NCI-H446 (cell line): ENCODE results near the gene ZDBF2.
"Not testable (repeated sequence)": the region's sequence is repeated elsewhere in the genome, so short reads cannot be mapped to it uniquely, and the experiment has no call there.

Source experiments
- DNase-seq, 2 experiments: peaks; one replicate each; lab custom pipeline; 2025; lab: John Stamatoyannopoulos, UW

ZDBF2 gene

DNA sequence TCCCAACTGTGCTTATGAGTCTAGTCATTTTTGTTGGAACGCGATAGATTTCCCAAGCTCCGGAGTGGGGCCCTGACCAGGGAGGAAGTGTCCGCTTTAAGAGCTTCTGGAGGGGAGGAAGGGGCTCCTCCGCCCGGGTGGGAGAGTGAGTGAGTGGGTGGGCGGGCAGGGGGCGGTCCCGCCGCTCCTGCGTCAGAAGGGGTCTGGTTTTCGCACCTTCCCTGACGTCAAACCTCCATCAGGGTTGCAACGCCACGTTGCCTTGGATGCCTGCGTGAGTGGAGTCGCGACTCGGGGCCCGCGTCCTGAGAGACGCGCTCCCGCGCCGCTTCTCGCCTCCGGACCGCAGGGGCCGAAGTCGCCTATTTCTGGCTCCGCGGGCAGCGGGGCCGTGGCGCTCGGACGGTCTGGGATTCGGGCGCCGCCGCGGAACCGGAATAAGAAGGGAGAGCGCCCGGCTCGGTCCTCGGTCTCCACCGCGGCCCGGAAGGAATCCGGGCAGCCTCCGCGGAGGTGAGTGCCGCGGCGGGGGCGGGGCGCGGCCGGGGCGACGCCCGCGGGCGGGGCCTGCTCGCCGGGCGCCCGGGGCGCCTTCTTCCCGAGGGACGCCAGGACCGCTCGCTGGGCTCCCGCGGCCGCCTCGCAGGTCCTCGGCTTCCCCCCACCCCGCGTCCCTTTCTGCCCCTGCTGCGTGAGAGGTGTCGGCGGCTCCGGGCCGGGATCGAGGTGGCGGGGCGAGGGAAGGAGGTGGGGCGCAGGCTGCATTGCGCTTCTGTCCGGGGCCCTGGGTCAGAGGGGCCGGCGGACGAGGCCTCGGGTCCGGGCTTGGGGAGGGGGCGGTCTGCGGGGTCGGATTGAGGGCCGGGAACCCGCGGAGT, at the start of gene ZDBF2:
ZDBF2 (plus strand) TSS at position 230 of the 878 bp plus-strand sequence. CDS start 7,187 bp downstream, outside the sequence.
- DNase-seq = peak; percentile 7 to 65

DNA sequence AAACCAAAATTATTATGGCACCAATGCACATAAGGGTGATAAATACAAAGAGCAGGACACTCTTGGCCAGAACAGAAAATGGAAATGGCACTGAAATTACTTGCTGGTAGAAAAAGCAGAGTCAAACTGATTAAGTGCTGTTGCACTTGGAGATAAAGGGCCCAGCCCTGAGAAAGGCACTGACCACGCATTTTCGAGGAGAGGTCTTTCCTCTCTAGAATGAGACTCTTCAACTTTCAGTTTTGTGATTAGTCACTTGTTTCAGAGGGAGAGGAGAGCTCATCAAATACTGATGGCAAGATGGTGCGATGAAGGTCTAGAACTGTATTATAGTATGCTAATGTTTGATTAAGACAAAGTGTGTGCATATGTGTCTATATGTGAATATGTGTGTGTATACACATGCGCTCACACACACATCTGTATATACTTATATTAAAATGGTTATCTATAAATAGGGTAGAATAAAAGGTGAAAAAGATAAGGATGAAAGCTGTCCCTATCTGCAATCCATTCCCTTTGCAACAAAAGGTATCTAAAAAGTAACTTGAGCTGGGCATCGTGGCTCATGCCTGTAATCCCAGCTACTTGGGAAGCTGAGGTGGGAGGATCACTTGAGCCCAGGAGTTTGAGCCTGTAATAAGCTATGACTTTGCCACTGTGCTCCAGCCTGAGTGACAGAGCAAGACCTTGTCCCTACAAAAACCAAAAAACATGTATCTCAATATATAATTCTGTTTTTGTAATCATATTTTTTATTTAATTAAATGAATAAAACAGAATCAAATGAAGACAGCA, 48.8 kb upstream of the ZDBF2 start:
- DNase-seq = no peak

DNA sequence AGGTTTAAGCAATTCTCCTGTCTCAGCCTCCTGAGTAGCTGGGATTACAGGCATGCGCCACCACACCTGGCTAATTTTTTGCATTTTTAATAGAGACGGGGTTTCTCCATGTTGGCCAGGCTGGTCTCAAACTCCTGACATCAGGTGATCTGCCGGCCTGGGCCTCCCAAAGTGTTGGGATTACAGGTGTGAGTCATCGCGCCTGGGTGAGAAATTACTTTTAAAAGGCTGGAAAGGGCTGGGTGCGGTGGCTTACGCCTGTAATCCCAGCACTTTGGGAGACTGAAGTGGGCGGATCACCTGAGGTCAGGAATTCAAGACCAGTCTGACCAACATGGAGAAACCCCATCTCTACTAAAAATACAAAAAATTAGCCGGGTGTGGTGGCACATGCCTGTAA, 45.8 kb upstream of the ZDBF2 start:
- DNase-seq = not testable (repeated sequence)

DNA sequence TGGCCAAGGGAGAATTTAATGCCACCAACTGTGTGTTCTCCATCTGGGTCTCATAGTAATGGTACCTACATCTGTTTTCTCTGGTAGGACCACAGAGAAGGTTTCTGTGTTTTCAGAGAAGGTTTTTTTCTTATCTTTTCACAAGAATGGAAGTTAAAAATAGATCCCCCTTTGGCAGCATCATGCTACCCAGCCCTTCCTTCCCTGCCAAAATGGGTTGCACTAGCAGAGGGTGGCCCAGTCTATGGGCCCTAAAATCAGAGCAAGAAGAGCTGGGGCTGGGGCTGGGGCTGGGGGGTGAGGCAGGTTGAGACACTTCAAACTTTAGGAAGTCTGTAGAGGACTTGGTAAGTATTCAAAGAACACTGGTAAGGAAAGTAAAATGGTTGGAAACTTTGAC, 44.8 kb upstream of the ZDBF2 start:
- DNase-seq = no peak

DNA sequence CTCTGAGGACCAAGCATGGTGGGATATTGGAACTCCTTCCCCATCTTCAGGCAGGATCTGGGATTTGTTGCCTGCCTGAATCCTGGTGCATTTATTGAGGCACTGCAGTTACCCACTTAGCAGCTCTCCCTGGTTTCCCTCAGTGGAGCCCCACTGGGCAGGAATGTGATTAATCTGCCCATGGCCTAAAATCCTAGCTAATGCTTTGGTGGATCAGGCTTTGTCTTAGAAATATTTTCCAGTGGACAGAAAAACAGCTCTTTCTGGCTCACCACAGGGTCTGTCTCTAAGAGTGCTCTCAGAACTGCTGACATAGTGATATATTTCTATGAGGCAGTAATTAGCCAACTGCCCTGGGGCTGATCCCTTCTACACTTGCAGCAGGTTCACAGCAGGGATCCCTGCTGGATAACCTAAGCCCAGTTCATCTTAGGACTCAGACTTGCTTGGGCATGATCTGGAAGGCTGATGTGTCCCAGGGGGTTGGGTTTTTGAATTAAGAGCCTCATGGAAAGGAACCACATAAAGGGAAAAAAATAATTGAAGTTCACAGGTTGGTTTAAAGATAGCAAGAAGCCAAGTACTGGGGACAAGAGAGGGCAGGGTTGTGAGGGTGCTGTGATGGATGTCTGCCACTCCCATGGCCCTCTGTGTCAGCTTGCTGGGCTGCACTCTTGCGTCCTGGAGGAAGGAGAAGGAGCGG, 44.3 kb upstream of the ZDBF2 start:
- peak in 1 of 2 experiments; percentile 25 for DNase-seq

DNA sequence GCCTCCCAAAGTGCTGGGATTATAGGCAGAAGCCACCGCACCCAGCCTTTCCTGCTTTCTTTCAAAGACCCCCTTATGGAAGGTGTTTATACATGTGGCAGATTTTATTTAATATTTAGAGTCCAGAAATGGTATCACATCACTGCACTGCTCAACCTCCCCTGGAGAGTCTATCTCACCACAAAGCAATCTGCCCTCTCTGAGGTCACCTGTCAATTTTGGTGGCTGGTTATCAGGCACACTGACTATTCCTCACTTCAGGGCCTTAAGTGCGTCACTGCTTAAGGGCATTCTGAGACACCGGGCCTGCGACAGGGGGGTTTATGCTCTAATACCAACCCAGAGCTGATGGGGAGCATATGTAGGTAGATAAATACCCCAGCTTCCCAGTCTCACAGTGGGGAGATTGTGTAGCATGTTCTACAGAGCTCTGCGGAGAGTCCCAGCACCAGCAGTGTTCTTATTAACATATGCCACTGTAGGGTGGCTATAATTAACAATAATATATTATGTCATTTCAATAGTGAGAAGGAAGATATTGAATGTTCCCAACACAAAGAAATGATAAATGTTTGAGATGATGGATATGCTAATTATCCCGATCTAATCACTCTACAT, 42.7 kb upstream of the ZDBF2 start:
- DNase-seq = no peak

DNA sequence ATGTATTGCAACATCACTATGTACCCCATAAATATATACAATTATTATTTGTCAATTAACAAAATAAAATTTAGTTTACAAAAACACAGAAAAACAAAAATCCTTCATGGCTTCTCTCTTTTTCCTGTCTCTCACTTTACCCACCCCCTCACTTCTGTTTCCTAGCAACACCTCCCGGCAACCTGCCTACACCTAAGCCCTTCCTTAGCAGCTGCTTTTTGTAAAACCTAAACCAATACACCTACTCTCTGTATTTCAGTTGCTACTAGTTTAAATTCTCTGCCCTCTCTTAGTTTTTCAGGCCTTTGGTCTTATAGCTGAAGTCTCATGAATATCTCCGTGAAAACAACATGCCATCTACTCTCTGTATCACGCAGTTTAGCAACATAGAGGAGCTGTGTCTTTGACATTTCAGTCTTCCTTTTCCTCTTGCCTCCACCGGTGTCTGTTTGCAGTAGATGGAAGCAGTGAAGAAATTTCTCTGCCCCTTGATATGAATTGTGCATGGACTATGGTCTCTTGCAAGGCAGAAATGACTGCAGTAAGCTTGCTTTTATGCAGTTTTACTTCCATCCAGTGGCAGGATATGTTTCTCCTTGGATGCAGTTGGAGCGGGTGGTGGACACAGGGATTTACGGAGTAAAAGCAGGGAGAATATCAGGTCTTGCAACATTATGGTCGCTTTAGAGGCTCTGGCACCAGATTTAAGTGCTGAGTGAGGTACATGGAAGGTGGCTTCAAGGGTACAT, 42.0 kb upstream of the ZDBF2 start:
- DNase-seq = no peak

DNA sequence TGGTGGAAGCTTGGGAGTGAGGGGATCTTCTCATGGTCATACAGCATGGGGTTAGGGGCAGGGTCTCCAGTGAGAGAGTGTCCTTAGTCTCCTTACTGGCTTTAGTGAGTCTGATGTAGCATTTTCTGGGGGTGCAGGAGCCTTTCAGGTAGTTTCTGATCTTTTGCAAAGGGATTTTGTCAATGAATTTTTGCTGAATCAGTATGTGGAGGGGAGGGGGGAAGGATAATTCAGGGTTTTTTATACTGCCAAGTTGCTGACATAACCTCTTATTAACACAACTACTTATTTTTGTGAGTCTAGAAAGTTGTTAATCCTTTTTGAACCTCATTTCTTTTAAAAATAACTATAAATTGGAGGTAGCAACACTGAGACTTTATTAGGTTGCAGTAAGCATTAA, 35.3 kb upstream of the ZDBF2 start:
- DNase-seq = no peak

DNA sequence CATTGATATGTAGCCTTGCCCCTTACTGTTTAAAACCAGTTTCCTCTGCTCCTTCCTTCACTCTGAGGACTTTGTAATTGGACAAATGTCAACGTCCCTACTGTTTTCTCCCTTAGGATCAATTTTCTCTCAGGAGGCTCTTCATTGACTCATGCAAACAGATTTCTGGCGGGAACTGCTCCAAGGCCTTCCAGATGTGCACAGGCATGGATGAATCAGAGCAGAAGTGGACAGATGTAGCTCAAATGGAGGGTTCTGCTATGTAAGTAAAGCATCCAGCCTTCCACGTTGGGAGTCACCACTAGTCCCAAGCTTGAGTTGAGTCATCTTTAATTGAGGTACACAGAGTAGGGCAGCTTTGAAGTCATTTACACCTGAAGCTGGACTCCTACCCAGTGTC, 34.1 kb upstream of the ZDBF2 start:
- DNase-seq = no peak

DNA sequence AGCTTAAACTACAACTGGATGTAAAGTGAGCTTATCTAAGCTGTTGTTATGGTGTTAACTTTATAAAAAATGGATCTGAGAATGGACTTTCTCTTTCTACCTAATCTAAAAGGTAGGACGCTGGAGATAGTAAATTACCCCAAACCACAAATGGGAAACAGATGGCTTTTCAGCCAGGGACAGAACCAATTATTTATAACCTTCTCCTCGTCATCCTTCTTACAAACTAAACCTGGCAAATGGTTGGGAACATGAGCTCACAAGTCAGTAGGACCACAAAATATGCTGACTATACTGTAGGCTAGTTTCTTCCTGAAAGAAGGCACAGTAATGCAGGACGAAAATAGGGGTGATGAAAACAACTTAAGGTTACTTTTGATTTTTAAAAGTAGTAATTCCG, 32.7 kb upstream of the ZDBF2 start:
- DNase-seq = no peak

DNA sequence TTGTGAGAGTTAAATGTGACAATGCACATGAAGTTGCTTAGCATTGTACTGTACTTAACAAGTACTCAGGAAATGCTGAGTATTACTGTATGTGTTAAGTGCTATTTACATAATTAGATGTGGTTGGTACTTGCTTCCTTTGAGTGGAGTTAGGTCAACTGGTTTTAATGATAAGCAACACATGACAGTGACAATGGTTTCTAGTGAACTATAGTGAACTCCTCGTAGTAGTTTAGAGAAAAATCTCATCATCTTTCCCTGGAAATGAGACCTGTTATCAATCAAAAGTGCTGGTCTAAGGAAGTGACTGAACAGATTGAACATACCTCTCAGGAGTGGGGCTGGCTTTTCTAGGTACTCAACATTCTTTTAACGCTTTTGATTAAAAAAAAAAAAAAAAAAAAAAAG, 29.2 kb upstream of the ZDBF2 start:
- no peak for DNase-seq

DNA sequence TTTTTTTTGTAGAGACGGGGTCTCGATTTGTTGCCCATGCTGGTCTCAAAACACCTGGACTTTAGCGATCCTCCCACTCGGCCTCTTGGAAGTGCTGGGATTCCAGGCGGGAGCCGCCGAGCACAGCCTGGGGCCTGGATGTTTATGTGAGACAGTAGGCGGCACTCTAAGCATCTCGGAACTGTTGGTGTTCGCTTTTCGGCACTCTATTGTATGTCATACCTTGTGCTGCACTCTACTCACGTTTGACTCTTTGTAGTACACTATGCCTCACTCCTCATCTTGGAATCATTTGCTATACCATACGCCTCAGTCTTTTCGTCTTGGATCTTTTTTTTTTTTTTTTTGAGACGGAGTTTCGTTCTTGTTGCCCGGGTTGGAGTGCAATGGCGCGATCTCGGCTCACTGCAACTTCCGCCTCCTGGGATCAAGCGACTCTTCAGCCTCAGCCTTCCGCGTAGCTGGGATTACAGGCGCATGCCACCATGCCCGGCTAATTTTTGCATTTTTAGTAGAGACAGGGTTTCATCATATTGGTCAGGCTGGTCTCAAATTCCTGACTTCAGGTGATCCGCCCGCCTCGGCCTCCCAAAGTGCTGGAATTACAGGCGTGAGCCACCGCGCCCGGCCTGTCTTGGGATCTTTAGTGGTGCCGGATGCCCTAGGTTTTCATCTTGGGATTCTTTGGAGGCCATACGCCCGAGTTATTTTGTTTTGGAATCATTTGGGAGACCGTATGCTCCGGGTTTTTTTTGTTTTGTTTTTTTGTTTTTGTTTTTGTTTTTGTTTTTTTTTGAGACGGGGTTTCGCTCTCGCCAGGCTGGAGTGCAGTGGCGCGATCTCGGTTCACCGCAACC, 24.2 kb upstream of the ZDBF2 start:
- no peak for DNase-seq

DNA sequence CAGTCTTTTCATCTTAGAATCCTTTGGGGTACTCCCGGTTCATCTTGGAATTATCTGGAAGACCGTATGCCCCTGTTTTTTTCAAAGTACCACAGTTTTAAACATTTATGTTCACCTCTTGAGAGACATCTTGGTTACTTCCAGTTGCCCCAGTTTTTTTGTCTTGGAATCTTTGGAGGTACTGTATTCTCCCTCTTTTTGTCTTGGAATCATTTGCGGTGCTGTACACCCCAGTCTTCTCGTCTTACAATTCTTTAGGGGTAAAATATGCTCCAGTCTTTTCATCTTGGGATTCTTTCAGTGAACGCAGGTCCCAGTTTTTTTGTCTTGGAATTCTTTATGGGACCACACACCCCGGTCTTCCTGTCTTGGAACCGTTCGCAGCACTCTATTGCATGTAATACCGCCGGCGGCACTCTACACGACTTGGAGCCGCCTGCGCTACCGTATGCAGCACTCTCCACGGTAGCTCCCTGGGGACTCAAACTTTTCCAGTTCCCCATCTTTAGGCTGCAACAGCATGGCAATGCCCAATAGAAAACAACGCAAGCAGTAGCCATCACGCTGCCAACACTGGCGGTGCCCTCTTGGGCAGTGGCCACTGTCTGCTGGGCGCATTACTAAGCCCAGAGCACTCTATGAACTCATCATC, 21.2 kb upstream of the ZDBF2 start:
- DNase-seq = no peak

DNA sequence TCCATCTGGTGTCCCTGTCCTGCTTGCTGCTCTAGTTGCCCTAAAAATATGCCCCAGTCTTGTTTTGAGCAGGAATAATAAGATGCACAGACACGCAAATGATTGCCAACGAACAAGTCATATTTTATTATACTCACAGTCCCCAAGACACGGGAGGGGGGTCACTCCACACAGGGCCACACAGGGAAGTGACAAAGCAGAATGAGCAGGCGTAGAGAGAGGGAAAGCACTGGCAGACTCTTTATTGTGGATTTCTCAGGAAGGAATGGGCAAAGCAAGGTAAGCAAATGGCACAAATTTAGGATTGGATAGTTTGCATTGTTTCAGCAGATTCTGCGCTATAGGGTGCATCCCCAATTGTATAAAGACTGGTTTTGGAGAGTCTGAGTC, 20.7 kb upstream of the ZDBF2 start:
- no peak for DNase-seq

DNA sequence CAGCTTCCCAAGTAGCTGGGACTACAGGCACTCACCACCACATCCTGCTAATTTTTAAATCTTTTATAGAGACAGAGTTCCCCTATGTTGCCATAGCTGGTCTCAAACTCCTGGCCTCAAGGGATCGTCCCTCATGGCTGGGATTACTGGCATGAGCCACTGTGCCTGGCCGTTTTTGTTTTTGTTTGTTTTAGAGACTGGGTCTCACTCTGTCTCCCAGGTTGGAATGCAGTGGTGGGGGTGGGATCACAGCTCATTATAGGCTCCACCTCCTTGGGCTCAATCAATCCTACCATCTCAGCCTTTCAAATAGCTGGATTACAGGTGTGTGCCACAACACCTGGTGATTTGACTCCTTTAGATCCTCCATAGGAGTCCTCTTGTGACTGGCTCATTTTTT, 19.5 kb upstream of the ZDBF2 start:
- no peak for DNase-seq

DNA sequence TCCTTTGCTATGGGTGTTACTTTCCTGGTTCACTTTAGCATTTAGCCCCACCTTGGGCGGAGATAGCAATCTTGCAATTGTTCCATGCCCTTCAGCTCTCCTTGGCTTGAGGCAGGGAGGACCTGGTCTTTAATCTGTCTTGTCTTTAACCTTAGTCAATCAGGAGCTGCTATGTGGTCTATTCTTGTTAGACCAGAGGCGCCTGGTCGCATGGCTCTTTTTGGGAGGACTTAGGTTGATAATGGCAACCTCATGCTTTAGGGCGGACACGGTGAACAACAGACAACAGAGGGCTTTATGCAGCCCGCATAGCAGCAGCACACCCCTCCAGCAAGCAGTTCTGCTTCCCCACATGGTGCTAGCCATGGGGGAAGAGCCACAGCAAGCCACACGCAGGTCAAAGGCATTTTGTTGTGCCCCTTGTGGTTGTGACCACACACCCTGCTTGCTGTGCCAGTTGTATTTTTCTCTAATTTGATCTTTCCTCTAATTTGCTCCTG, 17.7 kb upstream of the ZDBF2 start:
- no peak for DNase-seq

DNA sequence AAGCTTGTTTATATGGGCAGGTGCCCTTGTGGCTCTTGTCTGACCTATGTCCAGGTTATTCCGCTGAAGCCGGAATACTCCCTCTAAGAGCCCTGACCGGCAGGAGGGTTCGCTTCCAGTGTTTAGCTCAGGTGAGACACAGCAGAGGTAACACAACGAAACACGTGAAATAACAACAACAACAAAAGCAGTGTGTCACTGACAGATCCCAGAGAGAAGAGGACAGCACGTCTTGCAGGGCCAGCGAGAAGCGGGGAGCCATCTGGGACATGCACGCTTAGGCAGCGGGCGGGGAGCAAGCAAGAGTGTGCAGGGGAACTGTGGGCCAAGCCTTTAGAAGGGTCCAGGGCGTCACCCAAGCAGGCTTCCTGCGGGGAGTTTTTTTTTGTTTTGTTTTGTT, 17.1 kb upstream of the ZDBF2 start:
- no peak for DNase-seq

DNA sequence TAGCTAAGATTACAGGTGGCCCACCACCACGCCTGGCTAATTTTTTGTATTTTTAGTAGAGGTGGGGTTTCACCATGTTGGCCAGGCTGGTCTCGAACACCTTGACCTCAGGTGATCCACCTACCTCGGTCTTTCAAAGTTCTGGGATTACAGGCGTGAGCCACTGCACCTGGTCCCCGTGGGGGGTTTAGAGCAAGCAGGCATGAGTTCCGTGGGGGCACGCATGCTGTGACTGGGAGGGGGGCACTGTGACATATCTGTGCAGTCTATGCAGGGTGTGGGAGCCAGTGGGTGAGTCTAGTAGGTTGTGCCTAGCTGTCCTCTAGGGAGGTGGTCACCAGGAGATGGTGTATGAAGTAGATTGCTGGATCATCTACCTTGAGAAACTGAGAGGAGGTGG, 16.6 kb upstream of the ZDBF2 start:
- DNase-seq = no peak

DNA sequence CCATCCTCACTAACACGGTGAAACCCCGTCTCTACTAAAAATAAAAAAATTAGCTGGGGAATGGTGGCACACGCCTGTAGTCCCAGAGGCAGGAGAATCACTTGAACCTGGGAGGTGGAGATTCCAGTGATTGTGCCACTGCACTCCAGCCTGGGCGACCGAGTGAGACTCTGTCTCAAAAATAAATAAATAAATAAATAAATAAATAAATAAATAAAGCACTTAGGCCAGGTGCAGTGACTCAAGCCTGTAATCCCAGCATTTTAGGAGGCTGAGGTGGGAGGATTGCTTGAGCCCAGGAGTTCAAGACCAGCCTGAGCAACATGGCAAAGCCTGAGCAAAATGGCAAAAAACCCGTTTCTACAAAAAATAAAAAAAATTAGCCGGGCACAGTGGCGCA, 15.8 kb upstream of the ZDBF2 start:
- DNase-seq = not testable (repeated sequence)
